Astrocyte (in vitro differentiated cells and primary cell): ENCODE results near the gene NR6A1.

Experiments
- EZH2 ChIP-seq: IDR thresholded peaks from 2 replicates; pipeline ENCODE4 v1.6.1; 2012; ENCODE audit warnings: mild to moderate bottlenecking, low read length, inconsistent platforms; ENCODE audit not compliant: insufficient read depth
- TF ChIP-seq, protein P1 (sequence below): IDR thresholded peaks from 2 replicates; pipeline ENCODE4 v1.5.1; 2011; ENCODE audit warnings: low read depth, mild to moderate bottlenecking, inconsistent platforms, low read length, moderate library complexity; ENCODE audit not compliant: insufficient read depth

DNA sequence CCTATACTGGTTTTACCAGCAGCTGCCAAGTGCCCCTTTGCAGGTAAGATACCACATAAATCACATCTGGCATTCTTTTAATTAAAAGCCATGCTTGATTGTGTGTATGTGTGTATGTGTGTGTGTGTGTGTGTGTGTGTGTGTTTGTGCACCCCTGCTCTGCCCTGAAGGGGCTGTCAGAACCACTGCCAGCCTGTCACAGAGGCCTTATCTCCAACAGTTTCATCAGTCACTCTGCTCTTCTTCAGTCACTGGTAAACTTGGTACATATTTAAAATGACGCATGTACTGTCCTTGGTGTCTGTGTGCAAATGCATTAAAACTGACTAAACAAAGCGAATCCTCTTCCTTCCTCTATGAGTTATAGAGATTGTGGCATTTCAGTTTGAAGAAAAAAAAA is 244.9 kb downstream of the NR6A1 start:
- TF ChIP-seq, protein P1, sequence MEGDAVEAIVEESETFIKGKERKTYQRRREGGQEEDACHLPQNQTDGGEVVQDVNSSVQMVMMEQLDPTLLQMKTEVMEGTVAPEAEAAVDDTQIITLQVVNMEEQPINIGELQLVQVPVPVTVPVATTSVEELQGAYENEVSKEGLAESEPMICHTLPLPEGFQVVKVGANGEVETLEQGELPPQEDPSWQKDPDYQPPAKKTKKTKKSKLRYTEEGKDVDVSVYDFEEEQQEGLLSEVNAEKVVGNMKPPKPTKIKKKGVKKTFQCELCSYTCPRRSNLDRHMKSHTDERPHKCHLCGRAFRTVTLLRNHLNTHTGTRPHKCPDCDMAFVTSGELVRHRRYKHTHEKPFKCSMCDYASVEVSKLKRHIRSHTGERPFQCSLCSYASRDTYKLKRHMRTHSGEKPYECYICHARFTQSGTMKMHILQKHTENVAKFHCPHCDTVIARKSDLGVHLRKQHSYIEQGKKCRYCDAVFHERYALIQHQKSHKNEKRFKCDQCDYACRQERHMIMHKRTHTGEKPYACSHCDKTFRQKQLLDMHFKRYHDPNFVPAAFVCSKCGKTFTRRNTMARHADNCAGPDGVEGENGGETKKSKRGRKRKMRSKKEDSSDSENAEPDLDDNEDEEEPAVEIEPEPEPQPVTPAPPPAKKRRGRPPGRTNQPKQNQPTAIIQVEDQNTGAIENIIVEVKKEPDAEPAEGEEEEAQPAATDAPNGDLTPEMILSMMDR: no peak
- no peak for TF ChIP-seq EZH2
